ENCODE data around the gene BRAF.
A peak's percentile ranks its signal among the peaks of the same experiment; 100 is the strongest.
"Not testable (repeated sequence)": the region's sequence is repeated elsewhere in the genome, so short reads cannot be mapped to it uniquely, and the experiment has no call there.

Gene BRAF

DNA sequence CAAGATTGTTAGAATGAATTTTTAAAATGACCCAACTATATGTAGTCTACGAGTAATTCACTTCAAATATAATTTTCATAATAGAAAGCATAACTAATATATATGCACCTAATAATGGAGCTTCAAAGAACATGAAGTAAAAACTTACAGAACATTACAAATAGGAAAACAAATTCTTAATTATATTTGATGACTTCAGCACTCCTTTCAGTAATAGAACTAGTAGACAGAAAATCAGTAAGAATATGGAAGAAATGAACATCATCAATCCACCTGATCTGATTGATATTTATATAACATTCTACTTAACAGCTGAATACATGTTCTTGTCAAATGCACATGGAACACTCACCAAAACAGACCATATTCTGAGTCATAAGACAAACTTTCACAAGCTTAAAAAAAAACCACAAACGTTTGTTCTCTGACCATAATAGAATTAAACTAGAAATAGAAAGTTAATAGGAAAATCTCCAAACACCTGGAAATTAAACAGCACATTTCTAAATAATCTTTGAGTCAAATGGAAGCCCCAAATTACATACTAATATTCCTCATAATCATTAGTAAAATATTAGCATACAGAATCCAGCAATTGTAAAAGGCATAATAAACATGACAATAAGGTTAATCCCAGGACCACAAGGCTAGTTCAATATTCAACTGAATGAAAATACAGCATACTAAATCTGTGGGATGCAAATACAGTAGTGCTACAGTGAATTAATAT lies 48.0 kb downstream of the BRAF start:
- DNase-seq (ENCODE audit: low spot score), result no peak

DNA sequence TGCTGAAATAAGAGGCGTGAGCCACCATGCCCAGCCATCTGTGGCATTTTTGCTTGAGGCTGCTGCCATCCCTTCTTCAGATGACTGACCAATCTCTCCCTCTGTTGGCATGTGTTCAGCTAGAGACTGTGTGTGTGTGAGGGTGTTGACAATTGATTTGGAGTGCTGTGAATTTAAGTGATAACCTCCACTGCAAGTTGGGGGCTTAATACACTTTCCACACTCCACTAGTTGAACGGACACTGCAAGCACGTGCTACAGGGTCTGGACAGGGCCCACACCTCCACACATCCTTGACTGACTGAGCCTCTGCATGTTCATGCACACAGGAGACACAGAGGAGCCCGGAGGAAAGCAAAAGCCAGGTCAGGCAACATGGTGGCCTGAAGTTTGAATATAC lies 51.3 kb downstream of the BRAF start:
- no peak for DNase-seq (ENCODE audit: low spot score)

- no peak for DNase-seq (ENCODE audit: low spot score)
These were observed 54.7 kb downstream of the BRAF start for GRCh38 chr7:140870003-140870402.

- no peak for DNase-seq (ENCODE audit: low spot score)
These were observed 55.3 kb downstream of the BRAF start for GRCh38 chr7:140869430-140869829.

- DNase-seq (ENCODE audit: low spot score), result no peak
These were observed 57.0 kb downstream of the BRAF start for GRCh38 chr7:140867467-140868462.

DNA sequence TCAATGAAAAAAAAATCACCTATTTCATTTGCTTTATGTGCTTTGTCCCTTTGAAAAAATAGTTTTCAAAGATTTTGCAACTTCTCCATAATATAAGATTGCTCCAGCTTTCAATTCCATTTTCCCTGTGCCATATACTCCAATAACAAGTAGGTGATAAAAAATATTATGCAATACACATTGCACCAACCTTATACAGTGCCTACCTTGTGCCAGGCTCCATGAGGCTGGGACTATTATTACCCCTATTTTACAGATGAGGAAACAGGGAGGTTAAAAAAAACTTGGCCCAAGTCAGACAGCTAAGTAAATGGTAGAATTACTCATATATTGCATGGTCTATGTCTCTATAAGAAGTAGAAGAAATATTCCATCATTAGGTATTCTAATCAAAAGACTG lies 57.8 kb downstream of the BRAF start:
- no peak for DNase-seq (ENCODE audit: low spot score)

- no peak for DNase-seq (ENCODE audit: low spot score)
These were observed 60.0 kb downstream of the BRAF start for GRCh38 chr7:140864732-140865131.

GRCh38 chr7:140863867-140864266 lies 60.9 kb downstream of the BRAF start:
- DNase-seq (ENCODE audit: low spot score), result no peak

DNA sequence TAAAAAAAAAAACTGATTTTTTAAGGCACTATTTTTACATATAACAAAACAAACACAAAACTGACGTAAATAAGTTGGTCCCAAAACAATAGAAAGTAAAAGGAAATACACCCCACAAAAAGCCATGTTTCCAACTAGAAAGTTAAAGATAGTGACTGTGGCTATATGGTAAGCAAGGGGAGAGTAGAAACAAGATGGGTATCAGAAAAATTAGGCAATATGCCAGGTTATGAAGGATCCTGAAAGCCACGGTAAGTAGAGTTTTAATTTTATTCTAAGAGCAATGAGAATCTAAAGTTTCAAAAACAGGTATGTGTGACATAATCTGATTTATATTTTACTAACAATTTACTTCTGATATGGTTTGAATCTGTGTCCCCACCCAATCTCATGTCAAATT lies 61.5 kb downstream of the BRAF start:
- DNase-seq (ENCODE audit: low spot score), result no peak

GRCh38 chr7:140857048-140857447 lies 67.7 kb downstream of the BRAF start:
- DNase-seq (ENCODE audit: low spot score), result no peak

- DNase-seq (ENCODE audit: low spot score), result no peak
These were observed 83.5 kb downstream of the BRAF start for GRCh38 chr7:140841166-140841715.

GRCh38 chr7:140831724-140832123 lies 93.0 kb downstream of the BRAF start:
- no peak for DNase-seq (ENCODE audit: low spot score)

- no peak for DNase-seq (ENCODE audit: low spot score)
These were observed 95.0 kb downstream of the BRAF start for GRCh38 chr7:140829720-140830119.

DNA sequence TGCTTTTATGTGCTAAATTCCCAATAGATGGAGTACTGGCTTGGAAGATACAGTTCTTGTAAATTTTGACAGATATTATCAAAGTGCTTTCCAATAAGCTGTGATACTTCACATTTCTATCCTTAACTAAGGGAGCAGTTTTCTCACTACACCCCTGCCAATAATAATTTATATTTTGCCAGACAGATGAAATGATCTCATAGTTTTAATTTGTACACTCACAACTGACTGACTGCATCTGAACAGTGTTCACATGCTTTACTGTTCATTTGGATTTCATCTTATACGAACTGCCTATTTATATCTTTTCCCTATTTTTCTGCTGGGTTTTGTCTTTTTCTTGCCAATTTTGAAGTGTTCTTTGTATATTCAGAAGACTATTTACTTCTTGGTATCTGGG lies 96.0 kb downstream of the BRAF start:
- DNase-seq (ENCODE audit: low spot score), result no peak

DNA sequence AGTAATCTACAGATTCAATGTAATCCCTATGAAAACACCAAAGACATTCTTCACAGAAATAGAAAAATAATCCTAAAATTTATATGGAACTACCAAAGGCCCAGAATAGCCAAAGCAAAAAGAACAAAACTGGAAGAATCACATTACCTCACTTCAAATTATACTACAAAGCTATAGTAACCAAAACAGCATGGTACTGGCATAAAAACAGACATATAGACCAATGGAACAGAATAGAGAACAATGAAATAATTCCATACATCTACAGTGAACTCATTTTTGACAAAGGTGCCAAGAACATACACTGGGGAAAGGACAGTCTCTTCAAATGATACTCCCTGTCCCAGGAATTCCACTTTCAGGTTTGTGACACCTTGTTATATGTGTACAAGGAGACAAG lies 107.3 kb downstream of the BRAF start:
- not testable (repeated sequence) for DNase-seq (ENCODE audit: low spot score)

GRCh38 chr7:140810830-140811556 lies 113.7 kb downstream of the BRAF start:
- peak; percentile 70 for DNase-seq (ENCODE audit: low spot score)

- no peak for DNase-seq (ENCODE audit: low spot score)
These were observed 114.3 kb downstream of the BRAF start for GRCh38 chr7:140810385-140810784.

GRCh38 chr7:140778975-140779374 lies 145.8 kb downstream of the BRAF start:
- DNase-seq (ENCODE audit: low spot score), result no peak

- no peak for DNase-seq (ENCODE audit: low spot score)
These were observed 146.2 kb downstream of the BRAF start for GRCh38 chr7:140778568-140778967.

DNA sequence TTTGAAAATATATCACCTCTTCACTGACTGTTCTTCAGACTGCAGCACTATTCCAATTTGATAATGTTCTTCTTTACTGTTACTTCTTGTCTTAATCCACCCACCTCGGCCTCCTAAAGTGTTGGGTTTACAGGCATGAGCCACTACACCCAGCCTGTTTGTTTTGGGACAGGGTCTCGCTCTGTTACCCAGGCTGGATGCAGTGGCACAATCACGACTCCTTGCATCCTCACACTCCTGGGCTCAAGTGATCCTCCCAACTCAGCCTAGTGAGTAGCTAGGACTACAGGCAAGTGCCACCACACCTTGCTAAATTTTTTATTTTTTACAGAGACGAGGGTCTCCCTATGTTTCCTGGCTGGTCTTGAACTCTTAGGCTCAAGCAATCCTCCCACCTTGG lies 150.4 kb downstream of the BRAF start:
- no peak for DNase-seq (ENCODE audit: low spot score)

GRCh38 chr7:140773104-140773503 lies 151.6 kb downstream of the BRAF start:
- DNase-seq (ENCODE audit: low spot score), result no peak

DNA sequence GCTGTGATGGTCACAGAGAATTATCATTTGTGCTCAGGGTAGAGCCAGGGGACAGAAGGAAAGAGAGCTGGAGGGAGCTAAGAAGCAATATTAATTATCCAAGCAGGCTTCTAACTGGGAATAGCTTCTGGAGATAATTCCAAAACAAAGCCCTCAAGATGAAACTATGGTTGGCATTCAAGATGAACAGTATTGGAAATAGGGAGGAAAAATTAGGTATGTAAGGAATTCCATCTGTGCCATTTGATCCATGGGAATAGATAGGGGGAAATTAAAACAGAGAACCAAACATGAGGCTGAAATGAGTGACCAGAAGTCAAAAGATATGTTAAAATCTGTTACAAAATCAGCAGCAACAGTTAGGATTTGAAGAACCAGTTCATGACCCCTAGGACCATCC lies 152.9 kb downstream of the BRAF start:
- no peak for DNase-seq (ENCODE audit: low spot score)
